Esophagus squamous epithelium (tissue), 4 donors: ENCODE data around the gene MRPL19.

Source experiments
- CTCF ChIP-seq, 6 experiments: fragments of 450-650 bp in 4 of 6; fragments of 200-600 bp in 2 of 6; sonication (generic) in 2 of 6; IDR thresholded peaks; one replicate each; pipeline ENCODE4 v1.5.1; 2016 to 2019; ENCODE audit warnings: antibody characterized with exemption in 6 of 6, mild to moderate bottlenecking in 4 of 6, moderate library complexity in 4 of 6
- POLR2A ChIP-seq, 4 donors: fragments of 450-650 bp; IDR thresholded peaks; one replicate each; pipeline ENCODE4 v1.6.1; 2017; ENCODE audit warnings: antibody characterized with exemption in 4 of 4, mild to moderate bottlenecking in 4 of 4, moderate library complexity in 3 of 4

GRCh38 chr2:75603477-75603876 is 43.1 kb upstream of the MRPL19 start:
- no peak for TF ChIP-seq POLR2A (IDR thresholded peaks at IDR 0.05)
- TF ChIP-seq CTCF (IDR thresholded peaks at IDR 0.05), result no peak
